COLO829 (cell line): ENCODE data around the gene PRR35.
A peak's percentile ranks its signal among the peaks of the same experiment; 100 is the strongest.

Source experiments
- DNase-seq: peaks from one replicate; pipeline ENCODE4 v3.0.0; 2012; ENCODE audit warnings: low spot score

Gene PRR35

GRCh38 chr16:580141-580945, 20.1 kb downstream of the PRR35 start:
- DNase-seq = no peak

- no peak for DNase-seq
Measured at GRCh38 chr16:580946-581498, 20.8 kb downstream of the PRR35 start.

- DNase-seq = no peak
Measured at GRCh38 chr16:582218-582613, 22.0 kb downstream of the PRR35 start.

GRCh38 chr16:582614-583331, 22.6 kb downstream of the PRR35 start:
- no peak for DNase-seq

GRCh38 chr16:583470-583814, 23.2 kb downstream of the PRR35 start:
- no peak for DNase-seq

GRCh38 chr16:583815-584591, 23.8 kb downstream of the PRR35 start:
- no peak for DNase-seq

GRCh38 chr16:585351-585750, 25.2 kb downstream of the PRR35 start:
- DNase-seq = no peak

- no peak for DNase-seq
Measured at GRCh38 chr16:586047-586644, 26.0 kb downstream of the PRR35 start.

GRCh38 chr16:586645-587590, 26.7 kb downstream of the PRR35 start:
- no peak for DNase-seq

- DNase-seq = no peak
Measured at GRCh38 chr16:588639-588888, 28.4 kb downstream of the PRR35 start.

GRCh38 chr16:588889-589657, 28.9 kb downstream of the PRR35 start:
- DNase-seq = peak; percentile 86

- peak; percentile 93 for DNase-seq
Measured at GRCh38 chr16:589658-590187, 29.5 kb downstream of the PRR35 start, which contains the start of gene RAB40C. Gene RAB40C, plus strand, starts transcription at chr16:590066. Its CDS starts 226 bp downstream, at chr16:590292.

GRCh38 chr16:590188-590814, 30.1 kb downstream of the PRR35 start:
- DNase-seq = no peak

- no peak for DNase-seq
Measured at GRCh38 chr16:590815-591200, 30.6 kb downstream of the PRR35 start.

- DNase-seq = no peak
Measured at GRCh38 chr16:591231-591630, 31.0 kb downstream of the PRR35 start.

- no peak for DNase-seq
Measured at GRCh38 chr16:591892-592517, 31.8 kb downstream of the PRR35 start.

- DNase-seq = no peak
Measured at GRCh38 chr16:592518-593306, 32.5 kb downstream of the PRR35 start.

GRCh38 chr16:593406-593805, 33.2 kb downstream of the PRR35 start:
- DNase-seq = no peak
